ENCODE measurements around the gene TPRX2.
"Not testable (repeated sequence)": the region's sequence is repeated elsewhere in the genome, so short reads cannot be mapped to it uniquely, and the experiment has no call there.

TPRX2 gene

GRCh38 chr19:47858646-47859285, at the start of gene TPRX2:
TSS of gene TPRX2 (plus strand) at chr19:47859235. CDS start at chr19:47859247, 12 bp downstream.
- DNase-seq (ENCODE audit: low spot score): not testable (repeated sequence)

- DNase-seq (ENCODE audit: low spot score): peak; percentile 84
Measured at GRCh38 chr19:47813304-47813994, 45.6 kb upstream of the TPRX2 start.

GRCh38 chr19:47813995-47814328, 45.1 kb upstream of the TPRX2 start:
- DNase-seq (ENCODE audit: low spot score): no peak

GRCh38 chr19:47816270-47816669, 42.8 kb upstream of the TPRX2 start:
- DNase-seq (ENCODE audit: low spot score): not testable (repeated sequence)

- not testable (repeated sequence) for DNase-seq (ENCODE audit: low spot score)
Measured at GRCh38 chr19:47818221-47818620, 40.8 kb upstream of the TPRX2 start.

GRCh38 chr19:47819858-47820257, 39.2 kb upstream of the TPRX2 start:
- DNase-seq (ENCODE audit: low spot score): no peak

GRCh38 chr19:47820410-47820809, 38.6 kb upstream of the TPRX2 start:
- no peak for DNase-seq (ENCODE audit: low spot score)

- DNase-seq (ENCODE audit: low spot score): no peak
Measured at GRCh38 chr19:47821460-47822020, 37.5 kb upstream of the TPRX2 start, which contains the start of gene CRX. TSS of gene CRX (plus strand) at chr19:47821937. CDS start at chr19:47834444, 12,507 bp downstream.

- no peak for DNase-seq (ENCODE audit: low spot score)
Measured at GRCh38 chr19:47824396-47824795, 34.6 kb upstream of the TPRX2 start.

GRCh38 chr19:47826800-47827199, 32.2 kb upstream of the TPRX2 start:
- no peak for DNase-seq (ENCODE audit: low spot score)

GRCh38 chr19:47832723-47833122, 26.3 kb upstream of the TPRX2 start:
- no peak for DNase-seq (ENCODE audit: low spot score)

- no peak for DNase-seq (ENCODE audit: low spot score)
Measured at GRCh38 chr19:47836038-47836437, 23.0 kb upstream of the TPRX2 start.

GRCh38 chr19:47839411-47839810, 19.6 kb upstream of the TPRX2 start:
- DNase-seq (ENCODE audit: low spot score): no peak

- no peak for DNase-seq (ENCODE audit: low spot score)
Measured at GRCh38 chr19:47839913-47840312, 19.1 kb upstream of the TPRX2 start.

GRCh38 chr19:47842941-47843340, 16.1 kb upstream of the TPRX2 start:
- no peak for DNase-seq (ENCODE audit: low spot score)

- no peak for DNase-seq (ENCODE audit: low spot score)
Measured at GRCh38 chr19:47848425-47848822, 10.6 kb upstream of the TPRX2 start.

GRCh38 chr19:47848823-47849473, 10.1 kb upstream of the TPRX2 start:
- no peak for DNase-seq (ENCODE audit: low spot score)

GRCh38 chr19:47853003-47853402, 6.0 kb upstream of the TPRX2 start:
- no peak for DNase-seq (ENCODE audit: low spot score)

GRCh38 chr19:47854459-47854858, 4.6 kb upstream of the TPRX2 start:
- no peak for DNase-seq (ENCODE audit: low spot score)

GRCh38 chr19:47858231-47858630, 804 bp upstream of the TPRX2 start:
- DNase-seq (ENCODE audit: low spot score): not testable (repeated sequence)

GRCh38 chr19:47859838-47860237, 803 bp downstream of the TPRX2 start:
- DNase-seq (ENCODE audit: low spot score): not testable (repeated sequence)

GRCh38 chr19:47860602-47861297, 1.7 kb downstream of the TPRX2 start:
- no peak for DNase-seq (ENCODE audit: low spot score)
